NK-92 treated with Interleukin-12 subunit alpha and Interleukin-12 subunit beta, amount 100 ng/mL, for 24 hours (cell line): Measurements from ENCODE around the gene KATNIP.
A peak's percentile ranks its signal among the peaks of the same experiment; 100 is the strongest.

Source experiments
- DNase-seq: peaks from one replicate; lab custom pipeline; 2025; lab: John Stamatoyannopoulos, UW

The KATNIP gene

GRCh38 chr16:27549746-27550581 lies at the start of gene KATNIP, which contains the start of gene GTF3C1:
Gene KATNIP, plus strand, starts transcription at chr16:27550144. Its CDS starts 27 bp downstream, at chr16:27550171.
Gene GTF3C1, minus strand, starts transcription at chr16:27549913. Its CDS starts 23 bp downstream, at chr16:27549890.
- peak; percentile 100 for DNase-seq

- no peak for DNase-seq
Measured at GRCh38 chr16:27500801-27501200, 49.1 kb upstream of the KATNIP start.

DNA sequence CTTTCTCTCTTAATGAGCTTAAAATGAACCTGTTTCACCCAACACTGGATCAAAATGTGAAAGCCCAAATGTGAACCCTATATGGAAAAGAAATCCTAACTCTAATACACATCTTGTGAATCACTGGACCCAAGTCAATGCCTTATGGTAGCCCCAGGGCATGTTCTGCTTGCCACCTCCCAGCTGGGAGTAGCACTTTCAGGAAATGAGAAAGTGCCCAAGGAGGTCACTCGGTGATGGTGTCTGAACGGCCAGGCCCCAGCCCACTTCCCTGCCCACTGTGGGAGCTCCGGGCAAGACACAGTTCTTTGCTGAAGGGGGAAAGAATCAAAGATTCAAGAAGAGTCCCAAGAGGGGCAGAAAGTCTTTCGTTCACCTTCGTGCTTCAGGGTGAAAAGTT lies 46.3 kb upstream of the KATNIP start:
- DNase-seq: no peak

GRCh38 chr16:27505297-27506236 lies 44.4 kb upstream of the KATNIP start:
- no peak for DNase-seq

GRCh38 chr16:27506771-27507170 lies 43.2 kb upstream of the KATNIP start:
- no peak for DNase-seq

DNA sequence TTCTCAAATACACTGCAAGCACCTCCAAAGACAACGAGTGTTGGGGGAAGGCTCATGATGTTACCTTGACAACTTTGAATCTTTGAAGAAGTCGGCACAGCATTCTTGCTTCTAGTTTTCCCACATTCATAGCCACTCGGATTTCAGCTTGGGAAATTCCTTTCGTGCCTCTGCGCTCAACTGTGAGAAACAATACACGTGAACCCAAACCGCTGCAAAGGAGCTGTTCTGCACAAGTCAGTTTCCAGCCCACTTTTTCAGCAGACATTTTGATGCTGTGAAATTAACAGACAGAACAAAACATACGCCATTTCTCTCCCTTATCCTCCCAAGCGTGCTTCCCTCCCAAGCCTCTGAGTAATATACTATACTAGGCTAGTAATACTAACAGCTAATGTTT lies 41.5 kb upstream of the KATNIP start:
- DNase-seq: no peak

DNA sequence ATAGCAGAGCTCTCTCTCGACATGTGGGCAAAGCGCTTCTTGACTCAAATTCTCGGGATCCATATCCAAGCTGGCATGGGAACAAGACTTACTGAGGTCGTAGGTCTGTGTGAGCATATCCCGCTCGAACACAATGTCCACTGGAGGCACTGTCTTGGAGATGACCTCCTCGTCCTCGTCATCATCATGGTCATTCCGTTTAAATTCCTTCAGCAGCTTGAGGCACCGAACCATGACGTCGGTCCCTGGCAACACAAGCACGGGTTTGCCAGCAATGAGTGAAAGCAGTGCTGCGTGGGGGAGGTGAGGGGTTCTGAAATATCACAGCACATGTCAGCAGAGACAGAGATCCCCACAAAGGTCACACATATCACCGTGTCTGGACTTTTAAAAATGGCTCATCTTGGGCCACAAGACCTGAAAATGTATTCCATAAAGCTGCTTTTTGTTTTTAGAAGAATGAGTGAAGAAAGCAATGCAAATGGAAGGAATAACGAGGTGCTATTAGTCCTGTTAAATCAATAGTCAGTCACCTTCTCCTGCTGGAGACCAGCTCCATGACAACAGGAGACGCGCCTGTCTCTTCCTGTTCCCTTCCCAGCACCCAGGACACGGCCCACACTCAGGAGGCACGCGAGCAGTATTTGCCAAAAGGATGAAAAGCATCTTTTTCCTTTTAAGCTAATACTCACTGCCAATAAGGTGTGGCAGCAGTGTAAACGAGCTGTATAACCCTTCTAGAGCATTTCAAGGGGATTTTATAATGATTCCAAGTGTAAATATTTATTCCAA lies 38.1 kb upstream of the KATNIP start:
- DNase-seq: no peak

DNA sequence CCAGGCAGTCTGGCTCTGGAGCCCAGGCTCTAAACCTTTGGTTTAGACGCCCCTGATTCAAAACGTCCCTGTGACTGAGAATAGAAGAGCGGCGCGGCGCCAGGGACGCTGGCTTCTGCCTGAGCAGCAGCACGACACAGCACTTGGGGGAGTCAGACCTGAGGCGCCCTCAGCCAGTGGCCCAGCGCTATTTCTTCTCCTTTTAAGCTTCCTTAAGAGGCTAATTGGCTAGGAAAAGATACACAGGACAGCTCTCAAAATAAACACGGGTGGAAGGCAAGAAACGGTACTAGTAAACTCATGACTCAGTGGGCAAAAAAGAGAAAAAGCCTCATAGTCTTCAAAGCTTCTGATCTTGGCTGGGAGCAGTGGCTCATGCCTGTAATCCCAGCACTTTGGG lies 35.1 kb upstream of the KATNIP start:
- DNase-seq: no peak

DNA sequence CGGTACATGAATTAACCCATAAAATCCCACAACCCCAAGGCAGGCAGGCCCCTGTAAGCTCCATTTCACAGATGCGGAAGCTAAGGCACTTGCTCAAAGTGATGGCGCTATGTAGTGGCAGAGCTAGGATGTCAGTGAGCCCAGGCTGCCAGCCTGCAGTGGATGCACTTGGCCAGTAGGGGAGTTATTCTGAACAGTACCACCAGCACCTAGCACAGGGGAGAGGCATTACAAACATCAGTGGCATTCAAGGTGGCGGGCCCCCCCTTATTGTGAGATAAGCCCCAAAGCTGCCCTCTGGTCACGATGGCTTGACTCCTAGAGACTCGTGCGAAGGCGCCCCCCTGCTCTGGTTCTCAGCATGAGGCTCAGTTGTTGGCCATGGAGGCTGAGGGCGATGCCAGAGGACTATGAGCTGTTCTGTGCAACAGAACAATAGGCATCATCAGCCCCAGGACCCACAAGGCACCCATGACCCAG lies 34.0 kb upstream of the KATNIP start:
- no peak for DNase-seq

GRCh38 chr16:27516365-27516764 lies 33.6 kb upstream of the KATNIP start:
- no peak for DNase-seq

- no peak for DNase-seq
Measured at GRCh38 chr16:27517664-27518063, 32.3 kb upstream of the KATNIP start.

DNA sequence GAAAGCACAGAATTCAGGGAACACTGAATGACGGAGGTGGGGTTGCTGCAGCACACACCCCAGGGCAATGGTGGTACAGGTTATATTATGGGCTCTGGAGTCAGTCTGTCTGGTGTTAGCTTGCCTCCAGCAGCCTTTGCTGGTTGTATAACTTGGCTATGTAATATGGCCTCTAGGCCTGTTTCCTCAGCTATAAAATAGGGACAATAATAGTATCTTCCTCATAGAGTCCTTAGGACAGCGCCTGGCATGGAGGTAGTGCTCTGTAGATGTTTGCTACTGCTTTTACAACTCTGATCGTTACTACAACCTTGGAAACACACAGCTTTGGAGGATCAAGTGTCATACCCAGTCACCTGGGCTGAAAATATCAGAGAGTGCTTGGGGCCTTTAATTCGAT lies 31.7 kb upstream of the KATNIP start:
- DNase-seq: no peak

- DNase-seq: no peak
Measured at GRCh38 chr16:27520982-27521673, 28.8 kb upstream of the KATNIP start.

DNA sequence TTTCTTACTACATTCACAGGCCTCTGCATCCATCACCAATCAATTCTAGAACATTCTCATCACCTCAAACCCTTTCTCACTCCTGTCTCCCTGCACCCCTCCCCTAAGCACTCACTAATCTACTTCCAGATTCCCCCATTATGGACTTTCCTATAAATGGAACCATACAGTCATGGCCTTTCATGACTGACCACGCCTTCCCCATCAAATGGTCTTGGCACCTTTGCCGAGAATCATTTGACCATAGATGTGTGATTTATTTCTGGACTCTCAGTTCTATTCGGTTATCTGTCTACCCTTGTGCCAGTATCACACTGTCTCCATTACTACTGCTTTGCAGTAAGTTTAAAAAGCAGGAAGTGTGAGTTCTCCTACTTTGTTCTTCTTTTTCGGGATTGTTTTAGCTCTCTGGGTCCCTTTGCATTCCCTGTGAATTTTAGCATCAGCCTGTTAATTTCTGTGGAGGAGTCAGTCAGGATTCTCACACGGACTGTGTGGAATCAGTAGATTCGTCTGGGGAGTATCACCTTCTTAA lies 27.7 kb upstream of the KATNIP start:
- DNase-seq: no peak

DNA sequence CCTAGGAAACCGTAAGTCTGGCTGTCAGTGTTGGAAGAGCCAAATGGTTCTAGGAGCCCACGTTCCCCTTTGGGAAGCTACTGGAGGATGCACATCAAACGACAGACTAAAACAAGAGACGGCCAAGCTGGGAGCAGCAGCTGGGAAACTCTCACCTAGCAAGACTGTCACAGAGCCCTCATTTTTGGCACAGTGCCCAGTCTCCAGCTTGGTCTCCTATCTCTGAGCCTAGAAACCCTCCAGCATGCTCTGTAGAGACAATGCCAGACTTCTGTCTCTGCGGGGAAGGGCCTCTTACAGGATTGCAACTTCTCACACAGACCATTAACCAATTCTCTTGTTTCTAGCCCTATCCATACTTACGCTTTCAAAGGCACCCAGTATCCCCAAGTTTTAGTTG lies 23.8 kb upstream of the KATNIP start:
- no peak for DNase-seq

- DNase-seq: no peak
Measured at GRCh38 chr16:27528294-27528693, 21.6 kb upstream of the KATNIP start.

DNA sequence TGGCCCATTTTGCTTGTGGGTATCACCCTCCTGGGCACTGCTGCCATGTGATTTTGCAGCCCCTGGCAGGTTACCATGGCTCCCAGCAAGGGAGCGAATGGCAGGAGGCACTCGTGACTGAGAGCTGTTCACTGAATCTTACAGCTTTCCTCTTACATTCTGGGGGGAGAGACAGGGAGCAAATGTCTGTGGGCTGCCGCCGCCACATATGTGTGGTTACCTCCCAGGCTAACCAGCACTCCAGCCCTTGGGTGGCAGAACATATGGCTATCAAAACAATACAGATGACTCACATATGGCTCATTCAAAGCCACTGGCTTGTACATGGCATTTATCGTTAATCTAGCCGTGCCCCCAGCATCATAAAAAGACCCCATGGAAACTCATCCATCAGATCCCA lies 20.0 kb upstream of the KATNIP start:
- DNase-seq: no peak

- no peak for DNase-seq
Measured at GRCh38 chr16:27531186-27531585, 18.8 kb upstream of the KATNIP start.

DNA sequence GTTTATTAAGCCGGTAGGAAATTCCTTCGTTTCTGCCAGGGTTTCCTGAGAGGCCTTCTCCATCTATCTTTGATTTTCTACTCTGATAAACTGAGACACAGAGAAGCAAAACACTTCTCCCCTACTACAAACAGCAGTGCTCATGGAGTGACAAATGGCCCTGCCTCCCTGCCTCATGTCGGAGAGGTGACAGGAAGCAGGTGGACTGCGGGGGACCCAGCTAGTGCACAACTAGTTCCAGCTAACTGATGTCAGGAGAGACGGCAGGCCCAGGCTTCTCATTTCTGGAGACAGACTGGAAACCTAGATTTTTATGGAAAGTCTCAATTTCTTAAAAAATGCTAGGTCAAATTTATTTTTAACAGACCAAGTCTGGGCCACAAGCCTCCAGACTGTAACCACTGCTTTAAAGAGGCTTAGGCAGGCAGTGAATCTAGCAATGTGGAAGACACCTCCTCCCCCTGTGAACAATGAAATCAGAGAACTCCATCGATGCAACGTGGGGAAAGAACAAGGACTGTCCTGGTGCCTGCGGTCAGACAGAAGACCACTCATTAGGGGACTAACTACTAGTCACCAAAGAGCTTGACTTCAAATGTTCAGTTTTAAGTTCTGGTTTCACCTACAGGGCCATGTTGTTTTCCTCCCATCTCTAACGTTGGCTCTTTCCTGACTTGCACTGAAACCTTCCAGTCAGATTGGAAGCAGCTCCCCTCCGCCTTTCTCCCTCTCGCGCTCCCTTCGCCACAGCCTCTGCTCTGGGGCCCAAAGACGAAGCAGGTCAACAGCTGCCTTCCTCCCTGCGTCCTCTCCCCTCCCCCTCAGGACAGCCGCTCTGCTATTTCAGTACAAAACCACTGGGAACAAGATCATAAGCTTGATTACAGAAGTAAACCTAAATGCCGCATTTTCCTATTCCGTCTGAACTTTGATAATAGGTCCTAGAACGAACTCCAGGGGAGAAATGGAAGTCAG lies 17.8 kb upstream of the KATNIP start:
- no peak for DNase-seq

DNA sequence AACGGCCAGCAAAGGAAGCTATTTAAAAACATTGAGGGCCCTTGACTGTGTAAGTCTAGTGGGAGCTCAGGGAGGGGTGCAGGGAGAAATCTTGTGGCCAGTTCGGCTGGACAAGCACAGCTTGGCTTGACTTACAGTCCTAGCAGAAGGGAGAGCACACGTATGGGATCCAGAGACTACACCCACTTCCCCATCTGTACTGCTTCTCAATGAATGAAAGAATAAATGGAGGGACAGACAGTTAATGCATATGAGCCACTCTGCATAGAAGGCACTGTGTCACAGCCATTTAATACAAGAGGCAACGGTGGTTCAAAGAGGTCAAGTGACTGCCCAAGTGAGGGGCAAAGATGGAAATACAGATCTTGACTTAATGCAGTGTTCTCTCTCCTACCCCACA lies 15.7 kb upstream of the KATNIP start:
- DNase-seq: no peak
